Vagina (tissue), 2 donors: ENCODE data around the gene SYNM.

ENCODE experiments used
- CTCF ChIP-seq, 3 experiments: fragments of 450-650 bp in 2 of 3; fragments of 200-600 bp in 1 of 3; sonication (generic) in 1 of 3; IDR thresholded peaks; one replicate each; pipeline ENCODE4 v1.5.1; 2017 to 2019; ENCODE audit warnings: antibody characterized with exemption in 3 of 3, mild to moderate bottlenecking in 2 of 3, moderate library complexity in 2 of 3
- POLR2A ChIP-seq, 2 donors: fragments of 450-650 bp; IDR thresholded peaks; one replicate each; pipeline ENCODE4 v1.6.1; 2017; ENCODE audit warnings: antibody characterized with exemption in 2 of 2, mild to moderate bottlenecking in 2 of 2, moderate library complexity in 2 of 2
- POLR2AphosphoS5 ChIP-seq, 2 donors: sonication (generic); formaldehyde crosslinking; IDR thresholded peaks; one replicate each; pipeline ENCODE4 v1.9.0; 2017; ENCODE audit warnings: antibody characterized with exemption in 2 of 2, mild to moderate bottlenecking in 2 of 2, low read depth in 1 of 2; ENCODE audit not compliant: insufficient read depth in 1 of 2

- TF ChIP-seq CTCF (IDR thresholded peaks at IDR 0.05) (no peak), POLR2A (IDR thresholded peaks at IDR 0.05) (no peak), POLR2AphosphoS5 (IDR thresholded peaks at IDR 0.05; ENCODE audit: insufficient read depth in 1 of 2, low read depth in 1 of 2) (no peak)
These were observed 22.1 kb downstream of the SYNM start for GRCh38 chr15:99126930-99127329.
